GM12878 (cell line): ENCODE results near the gene NPR2. TPM values are rescaled to one million over a fixed set of nuclear protein-coding genes. Genes with fewer than 3 reads are reported as not detected.

ENCODE experiments used
- ATAC-seq: fragments of 200-7000 bp; cut with Tn5 transposase; 3 replicates; pipeline ENCODE4 v1.9.1; 2020; ENCODE audit warnings: mild to moderate bottlenecking, moderate library complexity
- BruUV-seq: library from RNA; stranded (reverse); fragments of 400-500 nt; replicated peaks from 2 replicates; lab custom pipeline; 2021; lab: Mats Ljungman, UMichigan
- CTCF ChIA-PET: fragments of 300-600 bp; sonication (Branson Sonifier 250); formaldehyde crosslinking; extraction: SDS; loops from one replicate; lab custom pipeline; 2021; ENCODE audit warnings: inconsistent platforms; lab: Yijun Ruan, JAX
- POLR2A ChIA-PET: fragments of 350-600 bp; formaldehyde crosslinking; extraction: SDS; loops from one replicate; lab custom pipeline; 2021; ENCODE audit warnings: inconsistent platforms; lab: Charles Lee
- RAD21 ChIA-PET: fragments of 300-600 bp; sonication (Branson Sonifier 250); formaldehyde crosslinking; loops from one replicate; lab custom pipeline; 2023; ENCODE audit warnings: antibody characterized with exemption; ENCODE audit not compliant: unreplicated experiment; lab: Charles Lee
- SMC1A ChIA-PET: fragments of 300-600 bp; sonication (Branson Sonifier 250); formaldehyde crosslinking; loops from one replicate; lab custom pipeline; 2023; ENCODE audit not compliant: unreplicated experiment, uncharacterized antibody; lab: Charles Lee
- DNase-seq: peaks from one replicate; pipeline ENCODE4 v3.0.0-alpha.2; 2011; ENCODE audit warnings: low read depth, low spot score
- FAIRE-seq: peaks from 3 replicates; lab custom pipeline; 2011; peaks lifted over from hg19 to GRCh38; lab: Jason Lieb, UNC
- H2AFZ ChIP-seq: 2 replicates; pipeline ENCODE4 v1.6.0; 2011; ENCODE audit warnings: low read depth, low read length, control low read depth; ENCODE audit not compliant: control insufficient read depth
- H3K27ac ChIP-seq: 2 replicates; pipeline ENCODE4 v1.5.1; 2011; ENCODE audit warnings: control low read depth; ENCODE audit not compliant: control insufficient read depth, insufficient read depth
- H3K27me3 ChIP-seq, 2 experiments: replicated peaks in 1 of 2; 2 replicates each; pipeline versions ENCODE4 v1.6.0 to v1.6.1; 2011; ENCODE audit warnings: low read length in 1 of 2; ENCODE audit not compliant: control insufficient read depth in 2 of 2, insufficient read depth in 2 of 2
- H3K36me3 ChIP-seq, 2 experiments: 2 replicates each; pipeline ENCODE4 v1.5.1; 2011; ENCODE audit warnings: low read length in 1 of 2; ENCODE audit not compliant: control insufficient read depth in 2 of 2, insufficient read depth in 2 of 2
- H3K4me1 ChIP-seq: 2 replicates; pipeline ENCODE4 v1.6.1; 2011; ENCODE audit warnings: mild to moderate bottlenecking, low read length, moderate library complexity, mixed read lengths; ENCODE audit not compliant: control insufficient read depth, insufficient read depth
- H3K4me2 ChIP-seq: 2 replicates; pipeline ENCODE4 v1.6.0; 2011; ENCODE audit warnings: control low read depth; ENCODE audit not compliant: control insufficient read depth, insufficient read depth
- H3K4me3 ChIP-seq: fragments of 200-600 bp; sonication (generic); 2 replicates; pipeline ENCODE4 v1.5.1; 2016
- H3K79me2 ChIP-seq: 2 replicates; pipeline ENCODE4 v1.6.0; 2011; ENCODE audit warnings: low read length; ENCODE audit not compliant: control insufficient read depth, insufficient read depth
- H3K9ac ChIP-seq: 2 replicates; pipeline ENCODE4 v1.8.0; 2011; ENCODE audit warnings: low read length, control low read depth, mixed read lengths; ENCODE audit not compliant: control insufficient read depth, insufficient read depth
- H3K9me3 ChIP-seq: replicated peaks from 3 replicates; pipeline ENCODE4 v1.5.1; 2011; ENCODE audit warnings: mild to moderate bottlenecking, low read length; ENCODE audit not compliant: control insufficient read depth, insufficient read depth
- H4K20me1 ChIP-seq: 2 replicates; pipeline ENCODE4 v1.6.0; 2011; ENCODE audit not compliant: control insufficient read depth, insufficient read depth
- CREM ChIP-seq: IDR thresholded peaks from 2 replicates; pipeline ENCODE4 v1.6.1; 2014; ENCODE audit warnings: antibody characterized with exemption, low read depth
- E2F8 ChIP-seq: fragments of 450-650 bp; IDR thresholded peaks from 2 replicates; pipeline ENCODE4 v1.6.1; 2018; ENCODE audit warnings: mild to moderate bottlenecking, low read depth, moderate library complexity; ENCODE audit not compliant: partially characterized antibody
- ETV6 ChIP-seq, 2 experiments: fragments of 450-650 bp in 1 of 2; IDR thresholded peaks in 1 of 2; conservative IDR thresholded peaks in 1 of 2; 2 replicates each; pipeline ENCODE4 v1.6.1; 2014; ENCODE audit warnings: antibody characterized with exemption in 1 of 2, borderline replicate concordance in 1 of 2, low read depth in 1 of 2, mild to moderate bottlenecking in 1 of 2, moderate library complexity in 1 of 2
- HDGF ChIP-seq: fragments of 450-650 bp; IDR thresholded peaks from 2 replicates; pipeline ENCODE4 v1.6.1; 2016; ENCODE audit warnings: antibody characterized with exemption
- JUND ChIP-seq: IDR thresholded peaks from 2 replicates; pipeline ENCODE4 v1.6.1; 2012; ENCODE audit warnings: low read depth, mild to moderate bottlenecking, low read length, improper control_type of control experiment, moderate library complexity
- NBN ChIP-seq: fragments of 450-650 bp; IDR thresholded peaks from 2 replicates; pipeline ENCODE4 v1.6.1; 2016
- NFYA ChIP-seq: IDR thresholded peaks from 2 replicates; pipeline ENCODE4 v1.6.1; 2011; ENCODE audit warnings: low read depth, mild to moderate bottlenecking, low read length, improper control_type of control experiment, borderline replicate concordance
- SREBF2 ChIP-seq: IDR thresholded peaks from 2 replicates; pipeline ENCODE4 v1.6.1; 2012; ENCODE audit warnings: mild to moderate bottlenecking, low read length
- STAT3 ChIP-seq: IDR thresholded peaks from 2 replicates; pipeline ENCODE4 v1.6.1; 2011; ENCODE audit warnings: low read depth, low read length, improper control_type of control experiment
- TCF3 ChIP-seq: IDR thresholded peaks from 2 replicates; pipeline ENCODE4 v1.6.1; 2012; ENCODE audit warnings: low read depth, mild to moderate bottlenecking, low read length, borderline replicate concordance; ENCODE audit not compliant: insufficient read depth
- YY1 ChIP-seq: IDR thresholded peaks from 2 replicates; pipeline ENCODE4 v1.6.1; 2011; ENCODE audit warnings: low read depth, mild to moderate bottlenecking, low read length
- ZNF592 ChIP-seq: fragments of 450-650 bp; IDR thresholded peaks from 2 replicates; pipeline ENCODE4 v1.6.1; 2017; ENCODE audit warnings: mild to moderate bottlenecking, moderate library complexity
- WGBS: methylation state at CpG from one replicate; pipeline ENCODE4 v1.1.6; 2016; ENCODE audit warnings: low lambda C conversion rate; ENCODE audit not compliant: insufficient replicate concordance, insufficient coverage; ENCODE audit errors: missing lambda C conversion rate; 5-methylcytosine and 5-hydroxymethylcytosine counted together
- in situ Hi-C: fragments of 300-500 bp; cut with MboI; formaldehyde crosslinking; loops from 9 replicates; pipeline ENCODE4 v1.14.3; 2018; ENCODE audit warnings: mixed read lengths
- intact Hi-C: fragments of 100-400 bp; cut with micrococcal nuclease; formaldehyde crosslinking; loops from one replicate; pipeline ENCODE4 v1.14.2; 2022; ENCODE audit not compliant: unreplicated experiment
- polyA plus RNA-seq, 11 experiments: library from polyadenylated mRNA; depleted of rRNA in 4 of 11; unstranded in 6 of 11; stranded (reverse) in 5 of 11; fragments of >200 nt; fragmentation: Nextera tagmentation in 4 of 11; fragmentation: Illumina TruSeq in 1 of 11; extraction: Ambion mirVana in 4 of 11; extraction: Trizol in 1 of 11; gene quantifications; 1 replicate in 1 of 11; 2 replicates in 10 of 11; pipeline versions ENCODE4 v1.2.1 to v1.2.3, GENCODE V29; 2011 to 2016; ENCODE audit warnings: inconsistent platforms in 2 of 11, missing spikeins in 2 of 11, low read depth in 1 of 11
- total RNA-seq, 4 experiments: library from RNA; depleted of rRNA in 3 of 4; stranded (reverse); fragments of >200 nt in 3 of 4; fragmentation: Illumina TruSeq in 1 of 4; extraction: Trizol in 1 of 4; gene quantifications; 2 replicates each; pipeline versions ENCODE4 v1.2.1 to v1.2.3, GENCODE V29; 2013 to 2021

NPR2 gene
- total and polyA plus RNA-seq, 10 of the 15 experiments (the other 5 are each of a cell fraction or from before 2014, with no cell fraction given), result 2.0 to 20.9 (median 6.8) TPM

GRCh38 chr9:35748858-35749514 lies 42.4 kb upstream of the NPR2 start, which contains the start of the genes GBA2 and RGP1 (continued):
- TF ChIP-seq JUND, result no peak
- 0 out of 2 replicates have a peak, but pooled peaks have one; percentile 57 for TF ChIP-seq ZNF592
- no peak for TF ChIP-seq NFYA

GRCh38 chr9:35749515-35750255 lies 41.7 kb upstream of the NPR2 start:
- Histone ChIP-seq H3K27me3 (no peaks in the 10 kb centered on the region), H3K4me3 (peak overlapping the region; percentile 99), H3K36me3 (peaks cover 5 to 18% of the 10 kb centered on the region in 2 experiments), H3K4me1 (peaks cover 4% of the 10 kb centered on the region), H4K20me1 (no peaks in the 10 kb centered on the region; the same call in 1 of the 2 replicates), H3K4me2 (peak overlapping the region; percentile 84), H3K79me2 (peaks cover 45% of the 10 kb centered on the region), H3K9ac (peak overlapping the region; percentile 82), H3K9me3 (no peaks in the 10 kb centered on the region), H3K27ac (peak overlapping the region; percentile 75), H2AFZ (peak overlapping the region; percentile 87)
- DNase-seq (no peak), FAIRE-seq (peak; percentile 64), ATAC-seq (peak; percentile 71)
- RAD21 ChIA-PET, result interaction anchor here (0.7 to 5.0 kb wide), 7 partner anchors 20 to 146 kb away, joined by 3 to 74 read pairs (median 3); partner anchors contain the start of genes CREB3, FAM221B, TLN1 and TMEM8B
- no TSS peak for BruUV-seq
- WGBS, result 8% methylated on average over 18 of the region's 19 CpGs
- POLR2A ChIA-PET, result interaction anchor here (0.6 to 6.2 kb wide), 11 partner anchors 11 to 134 kb away, joined by 3 to 70 read pairs (median 4); partner anchors contain the start of genes ARHGEF39, CCDC107, CREB3 and RMRP
- CTCF ChIA-PET, result interaction anchor here (0.7 to 9.5 kb wide), 10 partner anchors 9 to 138 kb away, joined by 3 to 147 read pairs (median 4); partner anchors contain the start of genes CREB3 and TLN1
- in situ Hi-C loops, result no loop called here
- SMC1A ChIA-PET, result interaction anchor here (0.9 to 4.1 kb wide), 9 partner anchors 14 to 132 kb away, joined by 3 to 39 read pairs (median 7); partner anchors contain the start of genes ARHGEF39, CREB3, SIT1 and SPAG8
- intact Hi-C loops, result no loop called here
- TF ChIP-seq STAT3, result no peak
- TF ChIP-seq TCF3, result no peak
- TF ChIP-seq SREBF2, result no peak
- peak; percentile 27; the same call in 1 of the 2 replicates for TF ChIP-seq NBN
- no peak for TF ChIP-seq E2F8
- TF ChIP-seq ETV6 (conservative IDR thresholded peaks at IDR 0.05 in 1 of 2, IDR thresholded peaks at IDR 0.05 in 1 of 2; ENCODE audit: borderline replicate concordance in 1 of 2, low read depth in 1 of 2), result no peak
- no peak for TF ChIP-seq CREM
- no peak for TF ChIP-seq HDGF
- TF ChIP-seq YY1, result peak; percentile 83
